Measurements from ENCODE around the gene KIF2C.
"Not testable (repeated sequence)": the region's sequence is repeated elsewhere in the genome, so short reads cannot be mapped to it uniquely, and the experiment has no call there.

KIF2C gene

DNA sequence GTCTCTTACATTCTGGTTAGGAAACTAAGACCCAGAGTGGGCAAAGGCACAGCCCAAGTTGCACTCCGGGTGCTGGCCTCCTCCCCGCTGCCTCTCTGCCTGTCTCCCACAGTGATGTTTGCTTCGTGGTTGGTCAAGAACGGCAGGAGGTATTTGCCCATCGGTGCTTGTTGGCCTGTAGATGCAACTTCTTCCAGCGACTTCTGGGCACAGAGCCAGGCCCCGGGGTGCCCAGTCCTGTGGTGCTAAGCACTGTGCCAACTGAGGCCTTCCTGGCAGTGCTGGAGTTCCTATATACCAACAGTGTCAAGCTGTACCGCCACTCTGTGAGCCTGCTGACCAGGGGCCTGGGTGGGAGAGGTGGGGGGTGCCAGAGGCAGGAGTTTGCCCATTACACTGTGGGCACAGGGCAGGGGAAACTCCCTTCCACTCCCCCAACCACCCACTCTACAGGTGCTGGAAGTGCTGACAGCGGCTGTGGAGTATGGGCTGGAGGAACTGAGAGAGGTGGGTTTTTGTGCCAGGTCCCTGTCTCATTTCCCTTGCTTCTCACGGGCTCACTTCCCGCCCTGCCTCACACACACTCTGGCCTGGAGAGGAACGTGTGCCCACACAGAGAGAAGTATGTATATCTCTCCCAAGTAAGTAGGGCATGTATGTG lies 70.6 kb downstream of the KIF2C start:
- peaks cover 35% of the 10 kb centered on the region for H3K4me1 ChIP-seq (ENCODE audit: insufficient read depth, poor library complexity, severe bottlenecking)
- TF ChIP-seq, protein P1, sequence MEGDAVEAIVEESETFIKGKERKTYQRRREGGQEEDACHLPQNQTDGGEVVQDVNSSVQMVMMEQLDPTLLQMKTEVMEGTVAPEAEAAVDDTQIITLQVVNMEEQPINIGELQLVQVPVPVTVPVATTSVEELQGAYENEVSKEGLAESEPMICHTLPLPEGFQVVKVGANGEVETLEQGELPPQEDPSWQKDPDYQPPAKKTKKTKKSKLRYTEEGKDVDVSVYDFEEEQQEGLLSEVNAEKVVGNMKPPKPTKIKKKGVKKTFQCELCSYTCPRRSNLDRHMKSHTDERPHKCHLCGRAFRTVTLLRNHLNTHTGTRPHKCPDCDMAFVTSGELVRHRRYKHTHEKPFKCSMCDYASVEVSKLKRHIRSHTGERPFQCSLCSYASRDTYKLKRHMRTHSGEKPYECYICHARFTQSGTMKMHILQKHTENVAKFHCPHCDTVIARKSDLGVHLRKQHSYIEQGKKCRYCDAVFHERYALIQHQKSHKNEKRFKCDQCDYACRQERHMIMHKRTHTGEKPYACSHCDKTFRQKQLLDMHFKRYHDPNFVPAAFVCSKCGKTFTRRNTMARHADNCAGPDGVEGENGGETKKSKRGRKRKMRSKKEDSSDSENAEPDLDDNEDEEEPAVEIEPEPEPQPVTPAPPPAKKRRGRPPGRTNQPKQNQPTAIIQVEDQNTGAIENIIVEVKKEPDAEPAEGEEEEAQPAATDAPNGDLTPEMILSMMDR (IDR thresholded peaks at IDR 0.05; ENCODE audit: poor library complexity, severe bottlenecking), result no peak
- ATAC-seq (ENCODE audit: low read depth), result no peak

DNA sequence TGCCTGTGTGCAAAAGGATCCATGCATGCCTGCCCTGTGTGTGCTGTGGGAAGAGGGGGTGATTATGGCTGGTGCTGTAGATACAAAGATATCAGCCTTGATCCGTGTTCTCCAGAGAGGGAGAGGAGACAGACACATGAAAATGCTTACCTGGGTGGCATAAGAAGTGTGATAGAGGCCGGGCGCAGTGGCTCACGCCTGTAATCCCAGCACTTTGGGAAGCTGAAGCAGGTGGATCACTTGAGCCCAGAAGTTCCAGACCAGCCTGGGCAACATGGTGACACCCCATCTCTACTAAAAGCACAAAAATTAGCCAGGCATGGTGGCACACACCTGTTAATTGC lies 71.1 kb downstream of the KIF2C start:
- ATAC-seq (ENCODE audit: low read depth); DNase-seq (ENCODE audit: low spot score); H3K4me3 ChIP-seq (ENCODE audit: severe bottlenecking); H3K9me3 ChIP-seq (ENCODE audit: severe bottlenecking); H3K27me3 ChIP-seq (ENCODE audit: insufficient read depth, poor library complexity, severe bottlenecking): not testable (repeated sequence)
- H3K4me1 ChIP-seq (ENCODE audit: insufficient read depth, poor library complexity, severe bottlenecking), result peaks cover 37% of the 10 kb centered on the region
- H3K36me3 ChIP-seq (ENCODE audit: low read depth), result peaks cover 12% of the 10 kb centered on the region
- H3K27ac ChIP-seq (ENCODE audit: poor library complexity, severe bottlenecking), result peak overlapping the region; percentile 96

More for the DNA sequence above, 70.6 kb downstream of the KIF2C start:
- DNase-seq (ENCODE audit: low spot score), result no peak
- Histone ChIP-seq H3K36me3 (ENCODE audit: low read depth) (peaks cover 15% of the 10 kb centered on the region), H3K27ac (ENCODE audit: poor library complexity, severe bottlenecking) (peak overlapping the region; percentile 96), H3K9me3 (ENCODE audit: severe bottlenecking) (no peaks in the 10 kb centered on the region), H3K4me3 (ENCODE audit: severe bottlenecking) (no peak overlapping the region), H3K27me3 (ENCODE audit: insufficient read depth, poor library complexity, severe bottlenecking) (no peaks in the 10 kb centered on the region)

DNA sequence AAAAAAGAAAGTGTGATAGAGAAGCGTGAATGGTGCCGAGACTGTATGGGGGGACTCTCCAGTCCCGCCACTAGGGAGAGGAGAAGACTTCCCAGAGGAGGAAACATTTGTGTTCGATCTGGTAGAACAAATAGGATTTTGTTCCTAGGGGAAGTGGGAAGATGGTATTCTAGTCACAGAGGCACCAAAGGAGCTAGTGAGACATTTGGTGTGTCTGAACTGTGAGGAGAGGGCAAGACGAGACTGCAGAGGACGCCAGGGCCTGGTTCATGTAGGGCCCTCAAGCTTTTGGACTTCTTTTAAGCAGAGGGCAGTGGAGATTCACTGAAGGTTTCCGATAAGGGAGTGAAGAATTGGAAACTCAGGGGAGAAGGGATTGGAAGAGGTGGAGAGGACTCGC lies 71.6 kb downstream of the KIF2C start:
- DNase-seq (ENCODE audit: low spot score) (no peak), ATAC-seq (ENCODE audit: low read depth) (no peak)
- Histone ChIP-seq H3K27ac (ENCODE audit: poor library complexity, severe bottlenecking) (peak overlapping the region; percentile 96), H3K36me3 (ENCODE audit: low read depth) (peaks cover 8% of the 10 kb centered on the region), H3K4me3 (ENCODE audit: severe bottlenecking) (no peak overlapping the region), H3K27me3 (ENCODE audit: insufficient read depth, poor library complexity, severe bottlenecking) (no peaks in the 10 kb centered on the region), H3K9me3 (ENCODE audit: severe bottlenecking) (no peaks in the 10 kb centered on the region), H3K4me1 (ENCODE audit: insufficient read depth, poor library complexity, severe bottlenecking) (peaks cover 37% of the 10 kb centered on the region)
- TF ChIP-seq, protein P1 (IDR thresholded peaks at IDR 0.05; ENCODE audit: poor library complexity, severe bottlenecking), result no peak

DNA sequence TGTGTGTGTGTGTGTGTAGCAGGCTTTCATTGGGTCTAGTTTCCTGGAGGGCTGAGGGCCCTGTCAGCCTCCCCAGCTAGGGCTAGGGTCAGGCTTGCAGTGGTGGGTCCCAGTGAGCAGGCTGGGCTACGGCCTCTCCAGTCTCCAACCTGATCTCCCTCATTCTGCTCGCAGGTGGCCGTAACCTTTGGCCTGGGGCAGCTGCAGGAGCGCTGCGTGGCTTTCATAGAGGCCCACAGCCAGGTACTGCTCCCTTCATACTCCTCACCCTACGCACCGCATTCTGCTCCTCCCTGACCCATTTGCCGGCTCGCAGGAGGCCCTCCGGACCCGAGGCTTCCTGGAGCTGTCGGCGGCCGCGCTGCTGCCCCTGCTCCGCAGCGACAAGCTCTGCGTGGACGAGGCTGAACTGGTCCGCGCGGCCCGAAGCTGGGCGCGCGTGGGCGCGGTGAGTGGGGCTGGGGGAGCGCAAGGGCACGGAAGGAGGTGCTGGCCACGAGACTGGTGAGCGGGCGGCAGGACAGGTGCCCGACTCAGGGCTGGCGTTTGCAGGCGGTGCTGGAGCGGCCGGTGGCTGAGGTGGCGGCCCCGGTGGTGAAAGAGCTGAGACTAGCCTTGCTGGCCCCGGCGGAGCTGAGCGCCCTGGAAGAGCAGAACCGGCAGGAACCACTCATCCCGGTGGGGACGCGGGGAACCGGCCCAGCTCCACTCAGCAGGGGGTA lies 73.3 kb downstream of the KIF2C start:
- ATAC-seq (ENCODE audit: low read depth) (no peak), DNase-seq (ENCODE audit: low spot score) (no peak)
- Histone ChIP-seq H3K27ac (ENCODE audit: poor library complexity, severe bottlenecking) (peak overlapping the region; percentile 96), H3K36me3 (ENCODE audit: low read depth) (no peaks in the 10 kb centered on the region), H3K4me3 (ENCODE audit: severe bottlenecking) (no peak overlapping the region), H3K27me3 (ENCODE audit: insufficient read depth, poor library complexity, severe bottlenecking) (no peaks in the 10 kb centered on the region), H3K9me3 (ENCODE audit: severe bottlenecking) (no peaks in the 10 kb centered on the region), H3K4me1 (ENCODE audit: insufficient read depth, poor library complexity, severe bottlenecking) (peaks cover 21% of the 10 kb centered on the region)
- TF ChIP-seq, protein P1 (IDR thresholded peaks at IDR 0.05; ENCODE audit: poor library complexity, severe bottlenecking), result no peak

DNA sequence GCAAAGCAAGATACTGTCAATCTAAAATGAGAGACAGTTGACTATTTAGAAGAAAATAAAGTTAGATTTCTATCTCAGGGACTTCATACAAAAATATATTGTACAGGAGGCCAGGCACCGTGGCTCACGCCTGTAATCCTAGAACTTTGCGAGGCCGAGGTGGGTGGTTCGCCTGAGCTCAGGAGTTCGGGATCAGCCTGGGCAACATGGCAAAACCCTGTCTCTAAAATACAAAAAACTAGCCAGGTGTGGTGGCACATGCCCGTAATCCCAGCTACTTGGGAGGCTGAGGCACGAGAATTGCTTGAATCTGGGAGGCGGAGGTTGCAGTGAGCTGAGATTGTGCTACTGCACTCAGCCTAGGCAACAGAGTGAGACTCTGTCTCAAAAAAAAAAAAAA lies 76.3 kb downstream of the KIF2C start:
- not testable (repeated sequence) for DNase-seq (ENCODE audit: low spot score); H3K36me3 ChIP-seq (ENCODE audit: low read depth); H3K4me3 ChIP-seq (ENCODE audit: severe bottlenecking); H3K9me3 ChIP-seq (ENCODE audit: severe bottlenecking); H3K4me1 ChIP-seq (ENCODE audit: insufficient read depth, poor library complexity, severe bottlenecking); H3K27me3 ChIP-seq (ENCODE audit: insufficient read depth, poor library complexity, severe bottlenecking); ATAC-seq (ENCODE audit: low read depth)
- peak overlapping the region; percentile 52 for H3K27ac ChIP-seq (ENCODE audit: poor library complexity, severe bottlenecking)

DNA sequence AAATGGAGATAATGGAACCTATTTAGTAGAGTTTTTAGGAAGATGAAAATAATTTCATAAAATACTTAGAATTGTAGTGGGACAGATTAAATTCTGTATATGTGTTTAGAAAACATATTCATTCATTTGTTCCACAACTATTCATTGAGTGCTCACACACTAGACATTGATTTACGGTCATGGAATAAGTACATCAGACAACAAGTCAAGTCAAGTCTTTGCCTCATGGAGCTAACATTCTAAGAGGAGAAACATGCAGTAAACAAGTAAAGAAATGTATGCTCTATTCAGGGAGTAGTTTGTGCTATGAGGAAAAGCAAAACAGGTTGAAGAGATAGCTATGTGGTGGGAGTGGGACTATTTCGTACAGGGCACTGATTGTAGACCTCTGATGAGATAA lies 77.7 kb downstream of the KIF2C start:
- no peaks in the 10 kb centered on the region for H3K36me3 ChIP-seq (ENCODE audit: low read depth)
- H3K9me3 ChIP-seq (ENCODE audit: severe bottlenecking), result no peaks in the 10 kb centered on the region
- TF ChIP-seq, protein P1 (IDR thresholded peaks at IDR 0.05; ENCODE audit: poor library complexity, severe bottlenecking), result no peak
- ATAC-seq (ENCODE audit: low read depth), result no peak
- no peaks in the 10 kb centered on the region for H3K27me3 ChIP-seq (ENCODE audit: insufficient read depth, poor library complexity, severe bottlenecking)
- H3K4me3 ChIP-seq (ENCODE audit: severe bottlenecking), result no peak overlapping the region
- no peak for DNase-seq (ENCODE audit: low spot score)
- H3K4me1 ChIP-seq (ENCODE audit: insufficient read depth, poor library complexity, severe bottlenecking), result peaks cover 9% of the 10 kb centered on the region
- H3K27ac ChIP-seq (ENCODE audit: poor library complexity, severe bottlenecking), result no peak overlapping the region

Data from RWPE2 (cell line).